K562 (cell line): ENCODE results near the gene COQ2. TPM values are rescaled to one million over a fixed set of nuclear protein-coding genes. Genes with fewer than 3 reads are reported as not detected.

Experiments used
- ATAC-seq: fragments of 200-7000 bp; cut with Tn5 transposase; 3 replicates; pipeline ENCODE4 v1.9.1; 2020; ENCODE audit warnings: moderate library complexity
- BruUV-seq: library from RNA; stranded (reverse); fragments of 400-500 nt; replicated peaks from 2 replicates; lab custom pipeline; 2021; lab: Mats Ljungman, UMichigan
- CTCF ChIA-PET: fragments of 300-600 bp; formaldehyde crosslinking; extraction: SDS; loops from one replicate; lab custom pipeline; 2021; ENCODE audit warnings: low intra/inter-chr PET ratio; lab: Yijun Ruan, JAX
- POLR2A ChIA-PET: fragments of 300-600, 350-650 bp; sonication (Branson Sonifier 250); formaldehyde crosslinking; extraction: SDS; loops from one replicate; lab custom pipeline; 2021; ENCODE audit warnings: antibody characterized with exemption, inconsistent platforms; lab: Yijun Ruan, JAX
- DNase-seq, 4 experiments: peaks; one replicate each; pipeline versions ENCODE4 v3.0.0 to v3.0.0-alpha.2; 2011 to 2018; ENCODE audit warnings: low spot score in 3 of 4, mixed read lengths in 3 of 4; ENCODE audit errors: extremely low read depth in 1 of 4
- FAIRE-seq: peaks from 2 replicates; lab custom pipeline; 2011; peaks lifted over from hg19 to GRCh38; lab: Jason Lieb, UNC
- H2AFZ ChIP-seq: 2 replicates; pipeline ENCODE4 v1.6.0; 2011; ENCODE audit warnings: low read depth, low read length, control low read depth, inconsistent platforms
- H3K27ac ChIP-seq: fragments of 200-600 bp; 3 replicates; pipeline ENCODE4 v1.8.0; 2011; ENCODE audit warnings: low read depth, mild to moderate bottlenecking, control low read depth, inconsistent platforms, low read length, moderate library complexity, mixed read lengths; ENCODE audit errors: extremely low read depth
- H3K27me3 ChIP-seq, 2 experiments: fragments of 300-600 bp in 1 of 2; 2 replicates in 1 of 2; 3 replicates in 1 of 2; pipeline versions ENCODE4 v1.6.0 to v1.8.0; 2011; ENCODE audit warnings: inconsistent platforms in 2 of 2, low read length in 2 of 2, mild to moderate bottlenecking in 1 of 2, mixed read lengths in 1 of 2, moderate library complexity in 1 of 2; ENCODE audit not compliant: control insufficient read depth in 2 of 2, insufficient read depth in 2 of 2
- H3K36me3 ChIP-seq: fragments of 300-600 bp; 3 replicates; pipeline ENCODE4 v1.8.0; 2011; ENCODE audit warnings: mild to moderate bottlenecking, low read length, inconsistent platforms; ENCODE audit not compliant: control insufficient read depth, insufficient read depth
- H3K4me1 ChIP-seq, 2 experiments: fragments of 200-600 bp in 1 of 2; replicated peaks in 1 of 2; 2 replicates in 1 of 2; 3 replicates in 1 of 2; pipeline versions ENCODE4 v1.5.1 to v1.8.0; 2011; ENCODE audit warnings: inconsistent platforms in 2 of 2, low read length in 2 of 2, mild to moderate bottlenecking in 1 of 2, mixed read lengths in 1 of 2, moderate library complexity in 1 of 2; ENCODE audit not compliant: control insufficient read depth in 2 of 2, insufficient read depth in 2 of 2
- H3K4me2 ChIP-seq: 2 replicates; pipeline ENCODE4 v1.6.1; 2011; ENCODE audit warnings: low read length, control low read depth, inconsistent platforms, mixed read lengths; ENCODE audit not compliant: insufficient read depth
- H3K4me3 ChIP-seq: fragments of 200-600 bp; sonication (generic), shearing (Covaris generic); 2 replicates; pipeline ENCODE4 v1.5.1; 2016; ENCODE audit warnings: control low read depth, inconsistent platforms
- H3K79me2 ChIP-seq: fragments of 200-600 bp; 3 replicates; pipeline ENCODE4 v1.8.0; 2011; ENCODE audit warnings: low read length, inconsistent platforms; ENCODE audit not compliant: control insufficient read depth, insufficient read depth
- H3K9ac ChIP-seq, 2 experiments: 2 replicates each; pipeline versions ENCODE4 v1.6.0 to v1.6.1; 2011; ENCODE audit warnings: low read depth in 2 of 2, low read length in 2 of 2, control low read depth in 1 of 2, inconsistent platforms in 1 of 2, mild to moderate bottlenecking in 1 of 2, mixed read lengths in 1 of 2; ENCODE audit not compliant: insufficient read depth in 1 of 2
- H3K9me1 ChIP-seq: one replicate; pipeline ENCODE4 v1.6.0; 2011; ENCODE audit warnings: inconsistent platforms, mild to moderate bottlenecking, low read length, moderate library complexity; ENCODE audit not compliant: control insufficient read depth, insufficient read depth
- H3K9me3 ChIP-seq: replicated peaks from 2 replicates; pipeline ENCODE4 v1.5.1; 2011; ENCODE audit warnings: low read depth, low read length, inconsistent platforms; ENCODE audit not compliant: control insufficient read depth, insufficient read depth
- H4K20me1 ChIP-seq: replicated peaks from 2 replicates; pipeline ENCODE4 v1.6.1; 2011; ENCODE audit warnings: low read length, inconsistent platforms, mixed read lengths; ENCODE audit not compliant: control insufficient read depth, insufficient read depth
- CREB1 ChIP-seq, 2 experiments: sonication (generic) in 1 of 2; formaldehyde crosslinking in 1 of 2; IDR thresholded peaks; 2 replicates each; pipeline versions ENCODE4 v1.6.1 to v1.8.0; 2012 to 2022; ENCODE audit warnings: inconsistent platforms in 1 of 2, mild to moderate bottlenecking in 1 of 2, missing genetic modification reagents in 1 of 2, moderate library complexity in 1 of 2
- DMBX1 ChIP-seq: fragments of 250-450 bp; sonication (Bioruptor Pico); IDR thresholded peaks from 2 replicates; pipeline ENCODE4 v1.8.0; 2022; ENCODE audit warnings: inconsistent platforms, mild to moderate bottlenecking, moderate library complexity, borderline replicate concordance
- ETV5 ChIP-seq: sonication (generic); formaldehyde crosslinking; IDR thresholded peaks from 2 replicates; pipeline ENCODE4 v1.4.0; 2020; ENCODE audit warnings: low read depth, mild to moderate bottlenecking, missing genetic modification reagents
- L3MBTL2 ChIP-seq: fragments of 450-650 bp; IDR thresholded peaks from 2 replicates; pipeline ENCODE4 v1.6.1; 2016; ENCODE audit warnings: mild to moderate bottlenecking, moderate library complexity
- MAFF ChIP-seq: IDR thresholded peaks from 2 replicates; pipeline ENCODE4 v1.6.1; 2012; ENCODE audit warnings: low read length, improper control_type of control experiment
- MAFK ChIP-seq: IDR thresholded peaks from 2 replicates; pipeline ENCODE4 v1.6.1; 2011; ENCODE audit warnings: low read length, improper control_type of control experiment
- NFE2L1 ChIP-seq: fragments of 450-650 bp; IDR thresholded peaks from 2 replicates; pipeline ENCODE4 v1.6.1; 2016; ENCODE audit warnings: missing genetic modification characterization, low read depth, mild to moderate bottlenecking, missing compliant biosample characterization, moderate library complexity, borderline replicate concordance
- RBM17 ChIP-seq: fragments of 200-400 bp; formaldehyde crosslinking; IDR thresholded peaks from 2 replicates; pipeline ENCODE4 v1.6.1; 2017; ENCODE audit warnings: low read depth, mild to moderate bottlenecking, low read length, borderline replicate concordance
- RFX1 ChIP-seq: fragments of 450-650 bp; IDR thresholded peaks from 2 replicates; pipeline ENCODE4 v1.6.1; 2016; ENCODE audit warnings: mild to moderate bottlenecking, moderate library complexity
- SPI1 ChIP-seq: IDR thresholded peaks from 2 replicates; pipeline ENCODE4 v1.6.1; 2011; ENCODE audit warnings: low read depth, low read length, control low read depth, borderline replicate concordance
- SREBF1 ChIP-seq: fragments of 150-350 bp; IDR thresholded peaks from 2 replicates; pipeline ENCODE4 v1.6.1; 2014; ENCODE audit warnings: antibody characterized with exemption, low read depth, low read length, borderline replicate concordance
- YY1 ChIP-seq, 3 experiments: IDR thresholded peaks; 2 replicates each; pipeline ENCODE4 v1.6.1; 2011; ENCODE audit warnings: low read length in 2 of 3, mild to moderate bottlenecking in 2 of 3, moderate library complexity in 2 of 3, borderline replicate concordance in 1 of 3, control low read depth in 1 of 3, low read depth in 1 of 3; ENCODE audit not compliant: insufficient read depth in 3 of 3, insufficient replicate concordance in 2 of 3, control insufficient read depth in 1 of 3, insufficient read length in 1 of 3; ENCODE audit errors: extremely low read depth in 1 of 3
- ZNF224 ChIP-seq: sonication (generic); formaldehyde crosslinking; IDR thresholded peaks from 2 replicates; pipeline ENCODE4 v1.8.0; 2022; ENCODE audit warnings: mild to moderate bottlenecking, missing genetic modification reagents
- ZNF316 ChIP-seq: fragments of 450-650 bp; IDR thresholded peaks from 2 replicates; pipeline ENCODE4 v1.6.1; 2016
- ZNF347 ChIP-seq: fragments of 450-650 bp; formaldehyde crosslinking; IDR thresholded peaks from 2 replicates; pipeline ENCODE4 v1.4.0; 2020; ENCODE audit warnings: low read depth, mild to moderate bottlenecking, moderate library complexity
- ZNF584 ChIP-seq: fragments of 200-800 bp; sonication (Bioruptor generic); IDR thresholded peaks from 2 replicates; pipeline ENCODE4 v1.6.1; 2016; ENCODE audit warnings: low read depth, mild to moderate bottlenecking, missing genetic modification characterization, missing compliant biosample characterization
- WGBS: fragments of 100-300 bp; shearing (Covaris generic); methylation state at CpG from one replicate; pipeline ENCODE4 v1.1.6; 2016; ENCODE audit warnings: low coverage, mixed read lengths; ENCODE audit not compliant: insufficient coverage; ENCODE audit errors: missing lambda C conversion rate; 5-methylcytosine and 5-hydroxymethylcytosine counted together
- in situ Hi-C: fragments of 300-500 bp; cut with MboI; formaldehyde crosslinking; loops from 4 replicates; pipeline ENCODE4 v1.15.0; 2018; ENCODE audit warnings: inconsistent platforms, mixed read lengths
- intact Hi-C: fragments of 100-400 bp; cut with micrococcal nuclease; formaldehyde crosslinking; loops from 2 replicates; pipeline ENCODE4 v1.14.2; 2022
- polyA plus RNA-seq, 8 experiments: library from polyadenylated mRNA; depleted of rRNA in 4 of 8; stranded (reverse) in 5 of 8; unstranded in 3 of 8; fragments of >200 nt; fragmentation: Nextera tagmentation in 2 of 8; fragmentation: Illumina TruSeq in 1 of 8; extraction: Ambion mirVana in 2 of 8; extraction: Trizol in 1 of 8; gene quantifications; 2 replicates each; pipeline versions ENCODE4 v1.2.1 to v1.2.3, GENCODE V29; 2011 to 2014; ENCODE audit warnings: inconsistent platforms in 1 of 8, missing spikeins in 1 of 8
- total RNA-seq, 7 experiments: library from RNA; depleted of rRNA in 6 of 7; stranded (reverse); fragments of >200 nt in 6 of 7; fragmentation: Illumina TruSeq in 2 of 7; extraction: Trizol in 2 of 7; gene quantifications; 2 replicates each; pipeline versions ENCODE4 v1.2.1 to v1.2.3, GENCODE V29; 2011 to 2021; ENCODE audit warnings: low replicate concordance in 1 of 7
- TF ChIP-seq, protein P1 (sequence below): IDR thresholded peaks from 2 replicates; pipeline ENCODE4 v1.6.1; 2014; ENCODE audit warnings: antibody characterized with exemption
- TF ChIP-seq, protein P2 (sequence below): IDR thresholded peaks from 2 replicates; pipeline ENCODE4 v1.6.1; 2012; ENCODE audit warnings: low read depth, low read length, improper control_type of control experiment, borderline replicate concordance

The COQ2 gene
- total and polyA plus RNA-seq, 9 of the 15 experiments (the other 6 are each of a cell fraction or from before 2014, with no cell fraction given) = 1.9 to 13.5 (median 11.8) TPM

DNA sequence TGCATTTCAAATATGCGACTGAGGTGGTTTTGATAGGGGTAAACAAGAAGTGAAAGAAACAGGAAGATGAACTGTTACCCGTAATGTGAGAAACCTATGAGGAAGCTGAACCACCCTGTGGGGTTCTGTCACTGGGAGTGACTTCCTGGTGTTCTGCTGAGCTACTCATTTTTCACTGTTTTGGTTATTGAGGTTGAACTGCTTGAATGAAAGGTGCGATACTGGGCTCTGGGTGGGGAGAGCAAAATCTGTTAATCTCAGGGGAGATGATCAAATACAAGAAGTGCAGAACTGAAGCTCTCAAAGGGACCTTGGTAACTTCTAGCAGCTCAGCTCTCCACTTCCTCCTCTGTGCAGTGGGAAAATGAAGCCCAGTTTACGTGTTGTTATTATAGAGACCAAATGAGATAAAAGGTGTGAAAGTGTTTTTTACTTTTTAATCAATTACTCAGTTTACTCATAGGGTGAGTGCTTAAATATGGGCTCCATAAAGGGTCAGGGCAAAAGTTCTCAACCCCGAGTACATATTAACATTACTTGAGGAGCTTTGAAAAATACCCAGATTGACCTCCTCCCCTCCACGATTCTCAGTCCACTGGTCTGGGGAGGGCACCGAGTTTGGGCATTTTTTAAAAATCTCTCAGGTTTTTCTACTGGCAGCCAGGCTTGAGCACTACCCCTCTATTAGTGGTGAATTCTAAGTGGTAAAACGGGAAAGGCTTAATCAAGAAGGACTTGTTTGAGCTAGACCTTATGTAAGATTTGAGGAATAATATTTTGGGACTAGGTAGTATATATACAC lies 66.7 kb downstream of the COQ2 start:
- DNase-seq (peak in 1 of 4 experiments; percentile 10), ATAC-seq (peak; percentile 68), FAIRE-seq (no peak)
- POLR2A ChIA-PET = interaction anchor here (0.5 to 1.7 kb wide), 3 partner anchors 12 to 466 kb away, joined by 3 to 6 read pairs (median 3); no protein-coding TSS in a partner anchor
- H3K9me1 ChIP-seq = no peaks in the 10 kb centered on the region
- H3K4me2 ChIP-seq = no peak overlapping the region
- no peaks in the 10 kb centered on the region for H3K36me3 ChIP-seq
- CTCF ChIA-PET = no interaction called here
- H4K20me1 ChIP-seq = no peaks in the 10 kb centered on the region
- H3K9ac ChIP-seq = no peak overlapping the region
- no peaks in the 10 kb centered on the region; a peak in 2 of 5 replicates for H3K4me1 ChIP-seq
- no peak overlapping the region for H3K27ac ChIP-seq
- in situ Hi-C loops (no loop called here), intact Hi-C loops (no loop called here)
- no peaks in the 10 kb centered on the region for H3K79me2 ChIP-seq
- no peaks in the 10 kb centered on the region; the same call in 1 of the 2 replicates for H3K9me3 ChIP-seq
- H2AFZ ChIP-seq = peak overlapping the region; percentile 60
- BruUV-seq = no TSS peak
- H3K4me3 ChIP-seq = no peak overlapping the region
- H3K27me3 ChIP-seq = peaks cover 0 to 10% of the 10 kb centered on the region in 2 experiments; a peak in 2 of 5 replicates
- 16% methylated on average over 8 of the region's 8 CpGs for WGBS
- TF ChIP-seq, protein P1, sequence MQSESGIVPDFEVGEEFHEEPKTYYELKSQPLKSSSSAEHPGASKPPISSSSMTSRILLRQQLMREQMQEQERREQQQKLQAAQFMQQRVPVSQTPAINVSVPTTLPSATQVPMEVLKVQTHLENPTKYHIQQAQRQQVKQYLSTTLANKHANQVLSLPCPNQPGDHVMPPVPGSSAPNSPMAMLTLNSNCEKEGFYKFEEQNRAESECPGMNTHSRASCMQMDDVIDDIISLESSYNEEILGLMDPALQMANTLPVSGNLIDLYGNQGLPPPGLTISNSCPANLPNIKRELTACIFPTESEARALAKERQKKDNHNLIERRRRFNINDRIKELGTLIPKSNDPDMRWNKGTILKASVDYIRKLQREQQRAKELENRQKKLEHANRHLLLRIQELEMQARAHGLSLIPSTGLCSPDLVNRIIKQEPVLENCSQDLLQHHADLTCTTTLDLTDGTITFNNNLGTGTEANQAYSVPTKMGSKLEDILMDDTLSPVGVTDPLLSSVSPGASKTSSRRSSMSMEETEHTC = no peak
- TF ChIP-seq YY1 (IDR thresholded peaks at IDR 0.05; ENCODE audit: borderline replicate concordance in 1 of 3, control insufficient read depth in 1 of 3, extremely low read depth in 1 of 3, insufficient read depth in 3 of 3, insufficient read length in 1 of 3, insufficient replicate concordance in 2 of 3, low read depth in 1 of 3, low read length in 2 of 3) (no peak), L3MBTL2 (0 out of 2 replicates have a peak, but pooled peaks have one; percentile 14), ZNF316 (peak; percentile 34; the same call in 1 of the 2 replicates), MAFF (peak; percentile 6; the same call in 1 of the 2 replicates), MAFK (peak; percentile 37; the same call in 1 of the 2 replicates), SPI1 (peak; percentile 56; the same call in 1 of the 2 replicates), CREB1 (IDR thresholded peaks at IDR 0.05) (no peak), CREB1 (CRISPR knock-in tag; IDR thresholded peaks at IDR 0.05) (no peak), SREBF1 (no peak), ETV5 (CRISPR knock-in tag) (no peak), DMBX1 (no peak), ZNF347 (CRISPR knock-in tag) (no peak), NFE2L1 (tag) (no peak), ZNF224 (CRISPR knock-in tag) (no peak), RFX1 (no peak), RBM17 (no peak), ZNF584 (CRISPR knock-in tag) (no peak)
- TF ChIP-seq, protein P2, sequence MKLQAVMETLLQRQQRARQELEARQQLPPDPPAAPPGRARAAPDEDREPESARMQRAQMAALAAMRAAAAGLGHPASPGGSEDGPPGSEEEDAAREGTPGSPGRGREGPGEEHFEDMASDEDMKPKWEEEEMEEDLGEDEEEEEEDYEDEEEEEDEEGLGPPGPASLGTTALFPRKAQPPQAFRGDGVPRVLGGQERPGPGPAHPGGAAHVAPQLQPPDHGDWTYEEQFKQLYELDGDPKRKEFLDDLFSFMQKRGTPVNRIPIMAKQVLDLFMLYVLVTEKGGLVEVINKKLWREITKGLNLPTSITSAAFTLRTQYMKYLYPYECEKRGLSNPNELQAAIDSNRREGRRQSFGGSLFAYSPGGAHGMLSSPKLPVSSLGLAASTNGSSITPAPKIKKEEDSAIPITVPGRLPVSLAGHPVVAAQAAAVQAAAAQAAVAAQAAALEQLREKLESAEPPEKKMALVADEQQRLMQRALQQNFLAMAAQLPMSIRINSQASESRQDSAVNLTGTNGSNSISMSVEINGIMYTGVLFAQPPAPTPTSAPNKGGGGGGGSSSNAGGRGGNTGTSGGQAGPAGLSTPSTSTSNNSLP = no peak
